ENCODE data around the gene ADSS1.

- no peak for TF ChIP-seq POLR2AphosphoS5 (IDR thresholded peaks at IDR 0.05; ENCODE audit: borderline replicate concordance, low read depth, low read length)
- TF ChIP-seq EZH2 (IDR thresholded peaks at IDR 0.05) = no peak
These were observed 69.1 kb downstream of the ADSS1 start for GRCh38 chr14:104792945-104793702.

Data from SK-N-MC (cell line).